Activated CD8-positive, alpha-beta memory T cell treated with anti-CD3 and anti-CD28 coated beads for 48 hours (primary cell): ENCODE data around the gene DNAJB12.
A peak's percentile ranks its signal among the peaks of the same experiment; 100 is the strongest.
"Not testable (repeated sequence)": the region's sequence is repeated elsewhere in the genome, so short reads cannot be mapped to it uniquely, and the experiment has no call there.

Experiments used
- DNase-seq, 3 experiments: peaks; one replicate each; pipeline ENCODE4 v3.0.0-alpha.2; 2020; ENCODE audit warnings: low read depth in 2 of 3, low spot score in 2 of 3

DNAJB12 gene

DNA sequence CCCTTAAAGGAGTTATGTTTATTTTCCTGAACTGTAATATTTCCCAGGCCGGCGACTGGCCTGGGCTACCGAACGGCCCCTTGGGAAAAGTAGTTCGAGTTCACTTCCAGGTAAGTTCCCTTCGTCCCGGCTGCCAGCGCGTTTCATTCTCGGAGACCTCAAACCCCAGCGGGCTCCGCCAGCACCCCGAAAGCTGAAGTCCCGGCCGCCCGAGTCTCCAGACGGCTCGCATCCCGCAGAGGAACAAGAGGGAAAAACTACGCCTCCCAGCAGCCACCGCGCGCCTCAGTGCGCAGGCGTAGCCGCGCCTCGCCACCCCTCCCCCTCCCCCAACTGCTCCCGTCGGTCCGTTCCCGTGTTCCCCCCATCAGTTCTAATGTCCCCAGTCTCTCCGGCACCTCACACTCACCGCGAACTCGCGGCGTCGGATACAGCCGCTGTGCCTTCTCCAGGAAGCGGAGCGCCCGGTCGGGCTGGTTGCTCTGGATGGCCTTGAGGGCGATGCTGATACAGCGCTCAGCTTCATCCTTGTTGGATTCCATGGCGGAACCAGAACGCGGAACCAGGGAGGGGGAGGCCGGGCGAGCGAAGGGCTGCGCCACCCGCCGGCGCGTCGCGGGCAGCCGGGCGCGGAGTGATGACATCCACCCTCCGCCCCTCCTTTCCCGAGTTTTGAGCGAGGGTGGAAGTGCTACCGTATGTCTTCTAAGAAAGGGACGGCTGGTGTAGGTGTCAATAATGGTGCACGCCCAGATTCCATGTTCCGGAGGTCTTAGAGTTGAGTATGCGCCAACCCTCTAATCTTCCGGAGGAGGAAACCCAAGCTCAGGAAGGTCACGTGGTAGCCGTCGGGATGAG lies at the start of gene DNAJB12:
TSS of gene DNAJB12 (minus strand) at position 564 of the 858 bp plus-strand sequence. CDS start at position 542, 22 bp downstream.
- DNase-seq = peak; percentile 76 to 78 (median 76)

GRCh38 chr10:72395581-72395980 lies 40.9 kb upstream of the DNAJB12 start:
- not testable (repeated sequence) for DNase-seq

- no peak for DNase-seq
Measured at GRCh38 chr10:72392571-72392970, 37.9 kb upstream of the DNAJB12 start.

DNA sequence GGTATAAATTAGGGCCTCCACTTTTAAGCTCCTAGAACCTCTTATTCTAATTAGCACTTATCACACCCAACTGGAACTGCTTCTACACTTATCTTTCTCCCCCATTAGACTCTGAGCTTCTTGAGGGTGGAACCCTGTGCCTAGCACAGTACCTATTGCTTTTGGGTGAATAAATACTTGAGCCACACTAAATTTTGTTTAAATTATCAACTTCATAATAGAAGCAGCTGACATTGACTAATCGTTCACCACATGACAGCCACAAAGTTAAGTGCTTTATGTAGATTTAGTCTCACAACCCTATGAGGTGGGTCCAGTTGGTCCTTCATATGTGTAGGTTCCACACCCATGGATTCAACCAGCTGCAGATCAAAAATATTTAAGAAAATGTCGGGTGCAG lies 36.0 kb upstream of the DNAJB12 start:
- no peak for DNase-seq

GRCh38 chr10:72389716-72390115 lies 35.0 kb upstream of the DNAJB12 start:
- no peak for DNase-seq

DNA sequence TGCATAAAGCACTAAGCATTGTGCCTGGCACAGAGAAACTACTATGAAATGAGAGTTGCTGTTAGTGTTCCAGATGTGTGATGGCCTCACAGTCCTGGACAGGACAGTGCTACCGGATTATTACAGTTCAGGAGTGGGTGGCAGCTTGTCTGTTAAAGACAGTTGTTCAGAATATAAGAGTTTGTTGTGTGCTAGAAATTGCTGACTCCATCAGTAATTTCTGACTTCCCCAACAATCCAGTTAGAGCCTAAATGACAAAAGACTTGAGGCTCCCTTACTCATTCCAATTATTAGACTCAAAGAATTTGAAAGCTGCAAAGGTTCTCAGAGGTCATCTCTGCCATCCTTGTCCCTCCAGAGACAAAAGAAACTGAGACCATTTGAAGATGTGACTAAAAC lies 34.3 kb upstream of the DNAJB12 start:
- DNase-seq = no peak

DNA sequence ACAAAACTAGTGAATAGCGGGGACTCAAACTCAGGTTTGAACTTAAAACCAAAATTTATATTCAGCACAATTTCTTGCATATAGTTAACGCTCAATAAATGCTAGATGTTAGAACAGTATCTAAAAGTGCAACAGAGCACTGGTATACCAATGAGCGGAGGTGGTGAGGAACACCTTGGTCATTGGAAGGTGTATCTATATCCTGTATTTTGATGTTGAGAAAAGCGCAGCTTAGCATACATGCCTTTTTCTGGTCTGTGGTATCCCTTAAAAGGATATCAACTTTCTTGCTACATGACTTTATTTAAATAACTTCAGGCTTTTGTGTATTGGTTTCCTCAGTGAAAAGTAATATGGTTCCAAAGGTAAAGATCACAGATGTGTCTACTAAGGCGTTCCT lies 33.3 kb upstream of the DNAJB12 start:
- no peak for DNase-seq

DNA sequence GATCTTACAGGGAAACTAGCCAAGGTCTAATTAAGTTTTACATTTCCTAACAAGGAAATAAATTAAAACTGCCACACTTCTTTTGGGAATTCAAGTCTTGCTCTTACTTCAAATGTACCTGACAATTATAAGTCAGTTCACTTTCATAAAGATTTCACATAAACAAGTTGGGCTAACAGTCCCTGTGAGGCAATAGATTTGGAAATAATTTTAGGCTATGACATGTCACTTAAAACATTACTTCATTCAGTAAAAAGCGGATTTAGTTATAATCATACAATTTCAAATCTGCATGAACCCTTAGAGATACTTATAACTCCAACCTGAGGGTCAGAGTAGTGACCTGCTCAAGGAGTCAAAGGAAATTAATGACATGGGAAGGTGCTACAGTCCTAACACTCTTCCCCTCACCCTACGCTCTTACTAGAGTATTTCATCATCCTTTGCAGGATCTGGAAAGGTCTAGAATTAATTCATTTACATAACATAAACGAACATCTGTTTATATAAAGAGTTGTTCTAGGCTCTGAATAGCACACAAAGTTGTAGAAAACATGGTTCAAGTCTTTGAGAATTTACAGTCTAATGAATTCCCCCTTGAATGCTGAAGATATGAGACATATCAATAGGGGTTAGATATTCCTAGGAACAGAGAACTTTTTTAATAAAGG lies 32.3 kb upstream of the DNAJB12 start:
- no peak for DNase-seq

GRCh38 chr10:72385724-72386123 lies 31.0 kb upstream of the DNAJB12 start:
- no peak for DNase-seq

- DNase-seq = not testable (repeated sequence)
Measured at GRCh38 chr10:72384982-72385381, 30.3 kb upstream of the DNAJB12 start.

- DNase-seq = no peak
Measured at GRCh38 chr10:72379776-72380175, 25.1 kb upstream of the DNAJB12 start.

GRCh38 chr10:72379062-72379461 lies 24.3 kb upstream of the DNAJB12 start:
- DNase-seq = no peak

GRCh38 chr10:72375585-72375984 lies 20.9 kb upstream of the DNAJB12 start:
- no peak for DNase-seq

DNA sequence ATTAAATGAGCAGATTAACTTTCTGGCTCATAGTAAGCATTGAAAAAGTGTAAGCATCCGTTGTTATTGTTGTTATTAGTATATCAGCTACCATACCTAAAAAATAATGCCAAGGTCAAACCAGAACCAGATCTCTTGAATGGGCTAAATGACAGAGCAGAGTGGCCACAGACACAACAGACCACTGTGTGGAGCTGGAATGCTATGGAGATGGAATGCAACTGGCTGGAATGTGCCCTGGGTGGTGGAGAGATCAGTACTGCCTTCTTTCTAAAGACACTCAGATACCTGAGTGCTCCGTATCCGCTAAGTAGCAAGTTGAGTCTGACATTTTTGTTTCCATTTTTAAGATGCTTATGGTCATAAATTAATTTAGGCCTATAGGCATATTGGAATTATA lies 20.5 kb upstream of the DNAJB12 start:
- DNase-seq = no peak

DNA sequence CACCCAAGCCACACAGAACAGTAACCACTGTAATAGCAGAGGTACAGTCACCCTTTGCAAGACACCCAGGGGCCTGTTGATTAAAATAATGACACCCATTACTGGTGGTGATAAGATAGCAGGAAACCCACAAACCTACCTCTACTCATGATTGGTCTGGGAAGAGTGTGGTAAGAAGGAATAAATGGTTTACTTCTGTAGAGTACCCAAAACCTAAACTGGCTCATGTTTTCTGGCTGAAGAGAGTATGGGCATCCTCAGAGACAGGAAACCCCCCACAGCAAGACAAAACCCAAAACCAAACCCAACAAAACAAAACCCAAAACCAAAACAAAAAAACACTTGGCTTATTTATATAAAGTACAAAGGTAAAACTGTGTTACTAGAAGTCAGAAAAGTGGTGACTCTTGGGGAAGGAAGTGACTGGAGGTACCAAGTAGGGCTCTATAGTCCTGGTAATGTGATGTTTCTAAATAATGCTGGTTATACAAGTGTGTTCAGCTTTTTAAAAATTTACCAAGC lies 15.5 kb upstream of the DNAJB12 start:
- no peak for DNase-seq

DNA sequence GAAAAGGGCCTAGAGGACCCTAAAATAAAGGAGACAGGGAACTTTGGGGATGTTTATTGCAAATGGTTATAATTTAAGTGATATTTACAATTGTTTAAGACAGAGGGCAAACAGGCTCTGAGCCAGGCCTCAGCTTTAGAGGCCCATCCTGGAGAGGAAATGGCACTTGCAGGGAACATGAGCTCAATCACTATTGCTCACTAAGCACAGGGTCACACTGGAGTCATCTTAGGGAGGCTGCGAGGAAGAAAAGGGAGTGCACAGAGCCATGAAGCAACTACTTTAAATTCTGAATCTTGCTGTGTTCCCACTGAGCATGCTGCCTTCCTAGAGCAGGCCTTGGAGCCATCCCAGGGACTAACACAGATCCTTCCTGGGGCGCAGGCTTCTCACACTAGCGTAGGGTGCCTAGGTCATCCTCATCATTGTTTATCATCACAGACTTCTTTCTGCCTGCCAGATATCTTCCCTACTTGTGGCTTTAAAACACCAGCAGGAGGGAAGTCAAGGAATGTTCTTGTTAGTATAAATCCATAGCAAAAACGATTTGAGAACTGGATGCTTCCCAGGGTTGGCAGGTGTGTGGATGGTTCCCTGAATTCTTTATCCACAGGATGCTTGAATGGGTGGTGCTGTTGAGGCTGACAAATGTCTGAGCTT lies 12.7 kb upstream of the DNAJB12 start:
- DNase-seq = no peak

- no peak for DNase-seq
Measured at GRCh38 chr10:72365106-72365895, 10.6 kb upstream of the DNAJB12 start.

DNA sequence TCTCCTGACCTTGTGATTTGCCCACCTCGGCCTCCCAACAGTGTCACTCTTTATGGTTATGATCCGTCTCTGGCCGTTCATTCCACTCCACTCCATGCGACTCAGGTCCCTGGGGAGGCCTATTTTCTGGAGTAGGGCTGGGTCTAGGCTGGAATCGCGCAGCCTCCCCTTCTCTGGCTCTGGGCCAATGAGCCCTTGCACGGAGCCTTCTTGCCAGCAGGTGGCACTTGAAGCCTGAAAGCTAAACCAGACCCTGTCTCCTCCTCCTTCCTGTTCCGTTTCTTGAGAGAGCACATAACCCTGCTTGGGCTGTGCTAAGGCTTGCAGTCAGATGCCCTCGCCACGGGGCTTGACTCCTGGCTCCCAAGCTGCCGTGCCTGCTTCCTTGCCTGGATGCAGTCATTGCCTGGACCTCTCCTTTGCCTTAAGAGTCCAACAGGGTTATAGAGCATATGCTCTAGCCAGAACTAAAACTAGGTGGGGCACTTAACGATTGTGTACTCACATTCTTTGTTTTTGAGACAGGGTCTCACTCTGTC lies 9.6 kb upstream of the DNAJB12 start:
- peak; percentile 52 to 60 (median 58) for DNase-seq

GRCh38 chr10:72356987-72357386 lies 2.3 kb upstream of the DNAJB12 start:
- no peak for DNase-seq

GRCh38 chr10:72356115-72356514 lies 1.4 kb upstream of the DNAJB12 start:
- no peak for DNase-seq

DNA sequence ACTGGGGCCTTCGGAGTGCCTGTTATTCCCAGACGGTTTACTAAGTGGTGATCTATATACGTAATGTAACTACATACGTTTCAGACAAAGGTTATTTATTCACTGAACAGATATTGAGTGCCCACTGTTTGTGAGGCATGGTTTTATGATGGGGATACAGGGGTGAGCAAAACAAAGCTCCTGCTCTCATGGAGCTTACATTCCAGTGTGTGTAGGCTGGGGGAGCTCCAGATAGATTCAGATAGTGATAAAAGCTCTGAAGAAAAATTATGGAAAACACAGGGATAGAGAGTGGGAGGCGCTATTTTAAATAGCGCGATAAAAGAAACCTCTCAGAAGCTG lies 466 bp upstream of the DNAJB12 start:
- no peak for DNase-seq
